HG02981 (cell line): ENCODE data around the gene C1QBP.
"Not testable (repeated sequence)": the region's sequence is repeated elsewhere in the genome, so short reads cannot be mapped to it uniquely, and the experiment has no call there.

Experiments used
- ATAC-seq: cut with Tn5 transposase; IDR thresholded peaks from one replicate; pipeline ENCODE4 v1.9.1; 2021; ENCODE audit warnings: mild to moderate bottlenecking, moderate library complexity; ENCODE audit not compliant: unreplicated experiment

C1QBP gene

GRCh38 chr17:5438716-5439445 is at the start of gene C1QBP:
Gene C1QBP (minus strand): TSS chr17:5439155. CDS start chr17:5439073, 82 bp downstream.
- ATAC-seq = peak; percentile 73

- ATAC-seq = no peak
These were observed 49.8 kb upstream of the C1QBP start for GRCh38 chr17:5488752-5489151.

GRCh38 chr17:5486206-5487124 is 47.5 kb upstream of the C1QBP start, which contains the start of gene MIS12:
Gene MIS12 (plus strand): TSS chr17:5486566. CDS start chr17:5488863, 2,297 bp downstream.
- ATAC-seq = peak; percentile 84

GRCh38 chr17:5485270-5486205 is 46.6 kb upstream of the C1QBP start, which contains the start of gene DERL2:
Gene DERL2 (minus strand): TSS chr17:5486178. CDS start chr17:5486161, 17 bp downstream.
- no peak for ATAC-seq

- no peak for ATAC-seq
These were observed 42.5 kb upstream of the C1QBP start for GRCh38 chr17:5481451-5481850.

GRCh38 chr17:5480962-5481361 is 42.0 kb upstream of the C1QBP start:
- no peak for ATAC-seq

GRCh38 chr17:5478992-5479391 is 40.0 kb upstream of the C1QBP start:
- no peak for ATAC-seq

GRCh38 chr17:5473906-5474305 is 35.0 kb upstream of the C1QBP start:
- no peak for ATAC-seq

GRCh38 chr17:5472511-5472910 is 33.6 kb upstream of the C1QBP start:
- ATAC-seq = no peak

GRCh38 chr17:5468075-5468473 is 29.1 kb upstream of the C1QBP start:
- ATAC-seq = peak; percentile 8

GRCh38 chr17:5467416-5467815 is 28.5 kb upstream of the C1QBP start:
- no peak for ATAC-seq

GRCh38 chr17:5466295-5466694 is 27.3 kb upstream of the C1QBP start:
- no peak for ATAC-seq

GRCh38 chr17:5464717-5465507 is 26.0 kb upstream of the C1QBP start:
- ATAC-seq = no peak

GRCh38 chr17:5446786-5447185 is 7.8 kb upstream of the C1QBP start:
- no peak for ATAC-seq

GRCh38 chr17:5444209-5444608 is 5.3 kb upstream of the C1QBP start:
- ATAC-seq = no peak

- no peak for ATAC-seq
These were observed 4.8 kb upstream of the C1QBP start for GRCh38 chr17:5443728-5444127.

- no peak for ATAC-seq
These were observed 450 bp upstream of the C1QBP start for GRCh38 chr17:5439446-5439764.

GRCh38 chr17:5437721-5438317 is 1.1 kb downstream of the C1QBP start:
- ATAC-seq = no peak

- ATAC-seq = not testable (repeated sequence)
These were observed 3.1 kb downstream of the C1QBP start for GRCh38 chr17:5435781-5436315.
